HepG2 (cell line): ENCODE results near the gene FMNL1. TPM values are rescaled to one million over a fixed set of nuclear protein-coding genes. Genes with fewer than 3 reads are reported as not detected.
A peak's percentile ranks its signal among the peaks of the same experiment; 100 is the strongest.

Experiments used
- DNMT1 ChIP-seq: sonication (generic); formaldehyde crosslinking; IDR thresholded peaks from 2 replicates; pipeline ENCODE4 v1.5.1; 2020; ENCODE audit warnings: mild to moderate bottlenecking, missing genetic modification reagents
- EP300 ChIP-seq, 3 experiments: sonication (generic) in 1 of 3; formaldehyde crosslinking in 1 of 3; IDR thresholded peaks; 2 replicates each; pipeline versions ENCODE4 v1.5.1 to v1.6.1; 2011 to 2020; ENCODE audit warnings: low read depth in 2 of 3, low read length in 2 of 3, borderline replicate concordance in 1 of 3, improper control_type of control experiment in 1 of 3, mild to moderate bottlenecking in 1 of 3, missing genetic modification reagents in 1 of 3, moderate library complexity in 1 of 3
- ETS1 ChIP-seq: sonication (generic); formaldehyde crosslinking; IDR thresholded peaks from 2 replicates; pipeline ENCODE4 v1.4.0; 2020; ENCODE audit warnings: missing genetic modification reagents
- FOXO1 ChIP-seq: sonication (generic); formaldehyde crosslinking; IDR thresholded peaks from 2 replicates; pipeline ENCODE4 v1.4.0; 2020; ENCODE audit warnings: missing genetic modification reagents
- GATA4 ChIP-seq: sonication (generic); IDR thresholded peaks from 2 replicates; pipeline ENCODE4 v1.6.1; 2016; ENCODE audit warnings: antibody characterized with exemption, low read depth, borderline replicate concordance
- JUNB ChIP-seq: sonication (generic); formaldehyde crosslinking; IDR thresholded peaks from 2 replicates; pipeline ENCODE4 v1.8.0; 2022; ENCODE audit warnings: missing genetic modification reagents, mild to moderate bottlenecking, borderline replicate concordance
- MAFF ChIP-seq: IDR thresholded peaks from 2 replicates; pipeline ENCODE4 v1.6.1; 2011; ENCODE audit warnings: low read depth, low read length, improper control_type of control experiment
- MEF2D ChIP-seq: sonication (generic); formaldehyde crosslinking; IDR thresholded peaks from 2 replicates; pipeline ENCODE4 v1.5.1; 2020; ENCODE audit warnings: mild to moderate bottlenecking, missing genetic modification reagents
- POLR2AphosphoS5 ChIP-seq: IDR thresholded peaks from 2 replicates; pipeline ENCODE4 v1.6.1; 2012; ENCODE audit warnings: low read depth, low read length
- SMC3 ChIP-seq: IDR thresholded peaks from 2 replicates; pipeline ENCODE4 v1.6.1; 2011; ENCODE audit warnings: low read length, improper control_type of control experiment
- TERF1 ChIP-seq: sonication (generic); formaldehyde crosslinking; IDR thresholded peaks from 2 replicates; pipeline ENCODE4 v1.8.0; 2022; ENCODE audit warnings: mild to moderate bottlenecking, missing genetic modification reagents, moderate library complexity
- TFE3 ChIP-seq: IDR thresholded peaks from 2 replicates; pipeline ENCODE4 v1.6.1; 2016
- YEATS4 ChIP-seq: sonication (generic); formaldehyde crosslinking; IDR thresholded peaks from 2 replicates; pipeline ENCODE4 v1.4.0; 2020; ENCODE audit warnings: missing genetic modification reagents, borderline replicate concordance
- ZBTB49 ChIP-seq: sonication (generic); formaldehyde crosslinking; IDR thresholded peaks from 2 replicates; pipeline ENCODE4 v1.4.0; 2020; ENCODE audit warnings: missing genetic modification reagents, borderline replicate concordance
- ZMAT3 ChIP-seq: sonication (generic); formaldehyde crosslinking; conservative IDR thresholded peaks from 2 replicates; pipeline ENCODE4 v1.7.0; 2021; ENCODE audit warnings: missing genetic modification reagents
- ZNF136 ChIP-seq: sonication (generic); formaldehyde crosslinking; IDR thresholded peaks from 2 replicates; pipeline ENCODE4 v1.8.1; 2022; ENCODE audit warnings: low read depth, mild to moderate bottlenecking, moderate library complexity, missing genetic modification reagents
- ZNF44 ChIP-seq: sonication (generic); formaldehyde crosslinking; IDR thresholded peaks from 2 replicates; pipeline ENCODE4 v1.5.1; 2020; ENCODE audit warnings: mild to moderate bottlenecking, missing genetic modification reagents
- ZNF460 ChIP-seq: sonication (generic); formaldehyde crosslinking; IDR thresholded peaks from 2 replicates; pipeline ENCODE4 v1.5.1; 2020; ENCODE audit warnings: missing genetic modification reagents, mild to moderate bottlenecking, borderline replicate concordance
- ZNF503 ChIP-seq: sonication (generic); formaldehyde crosslinking; IDR thresholded peaks from 2 replicates; pipeline ENCODE4 v1.4.0; 2020; ENCODE audit warnings: missing genetic modification reagents
- ZNF674 ChIP-seq: sonication (generic); formaldehyde crosslinking; IDR thresholded peaks from 2 replicates; pipeline ENCODE4 v1.5.0; 2020; ENCODE audit warnings: low read depth, mild to moderate bottlenecking, missing genetic modification reagents
- ZNF761 ChIP-seq: sonication (generic); formaldehyde crosslinking; conservative IDR thresholded peaks from 2 replicates; pipeline ENCODE4 v1.4.0; 2020; ENCODE audit warnings: mild to moderate bottlenecking, missing genetic modification reagents
- ZNF768 ChIP-seq: sonication (generic); formaldehyde crosslinking; IDR thresholded peaks from 2 replicates; pipeline ENCODE4 v1.4.0; 2020; ENCODE audit warnings: missing genetic modification reagents
- polyA plus RNA-seq, 8 experiments: library from polyadenylated mRNA; depleted of rRNA in 3 of 8; stranded (reverse) in 7 of 8; unstranded in 1 of 8; fragments of >200 nt; fragmentation: Illumina TruSeq in 4 of 8; extraction: Trizol in 4 of 8; gene quantifications; 2 replicates each; pipeline versions ENCODE4 v1.2.1 to v1.2.3, GENCODE V29; 2011 to 2016; ENCODE audit warnings: low read depth in 4 of 8, missing spikeins in 1 of 8, mixed read lengths in 1 of 8; ENCODE audit not compliant: insufficient read depth in 1 of 8
- total RNA-seq, 5 experiments: library from RNA; depleted of rRNA; stranded (reverse); fragments of >200 nt; fragmentation: Illumina TruSeq; extraction: Trizol; gene quantifications; 2 replicates each; pipeline ENCODE4 v1.2.3, GENCODE V29; 2016; ENCODE audit warnings: low read depth in 1 of 5

The FMNL1 gene
- total and polyA plus RNA-seq, 2 of the 13 experiments (the other 11 are each of a cell fraction or from before 2014, with no cell fraction given) = 0.53 to 0.70 TPM

- TF ChIP-seq MEF2D (CRISPR knock-in tag) (no peak), SMC3 (no peak), ETS1 (CRISPR knock-in tag) (no peak), GATA4 (peak; percentile 51), YEATS4 (CRISPR knock-in tag) (no peak), ZBTB49 (CRISPR knock-in tag) (no peak), FOXO1 (CRISPR knock-in tag) (no peak), ZNF136 (no peak; the same call in 1 of the 2 replicates), ZNF674 (CRISPR knock-in tag) (no peak), TFE3 (CRISPR knock-in tag) (0 out of 2 replicates have a peak, but pooled peaks have one; percentile 40), ZNF761 (CRISPR knock-in tag) (no peak), JUNB (CRISPR knock-in tag) (no peak), EP300 (IDR thresholded peaks at IDR 0.05; ENCODE audit: low read depth in 2 of 2, low read length in 2 of 2) (no peak), EP300 (CRISPR knock-in tag; IDR thresholded peaks at IDR 0.05; ENCODE audit: borderline replicate concordance) (no peak), ZNF503 (CRISPR knock-in tag) (no peak), POLR2AphosphoS5 (peak; percentile 55; the same call in 1 of the 2 replicates), ZNF44 (no peak), ZNF460 (CRISPR knock-in tag) (no peak), ZMAT3 (no peak), MAFF (no peak), ZNF768 (CRISPR knock-in tag) (0 out of 2 replicates have a peak, but pooled peaks have one; percentile 0), DNMT1 (CRISPR knock-in tag) (no peak), TERF1 (CRISPR knock-in tag) (no peak)
Measured at GRCh38 chr17:45247429-45248131, 25.9 kb downstream of the FMNL1 start (continued).
